ENCODE results near the gene KCNC3.
A peak's percentile ranks its signal among the peaks of the same experiment; 100 is the strongest.

DNA sequence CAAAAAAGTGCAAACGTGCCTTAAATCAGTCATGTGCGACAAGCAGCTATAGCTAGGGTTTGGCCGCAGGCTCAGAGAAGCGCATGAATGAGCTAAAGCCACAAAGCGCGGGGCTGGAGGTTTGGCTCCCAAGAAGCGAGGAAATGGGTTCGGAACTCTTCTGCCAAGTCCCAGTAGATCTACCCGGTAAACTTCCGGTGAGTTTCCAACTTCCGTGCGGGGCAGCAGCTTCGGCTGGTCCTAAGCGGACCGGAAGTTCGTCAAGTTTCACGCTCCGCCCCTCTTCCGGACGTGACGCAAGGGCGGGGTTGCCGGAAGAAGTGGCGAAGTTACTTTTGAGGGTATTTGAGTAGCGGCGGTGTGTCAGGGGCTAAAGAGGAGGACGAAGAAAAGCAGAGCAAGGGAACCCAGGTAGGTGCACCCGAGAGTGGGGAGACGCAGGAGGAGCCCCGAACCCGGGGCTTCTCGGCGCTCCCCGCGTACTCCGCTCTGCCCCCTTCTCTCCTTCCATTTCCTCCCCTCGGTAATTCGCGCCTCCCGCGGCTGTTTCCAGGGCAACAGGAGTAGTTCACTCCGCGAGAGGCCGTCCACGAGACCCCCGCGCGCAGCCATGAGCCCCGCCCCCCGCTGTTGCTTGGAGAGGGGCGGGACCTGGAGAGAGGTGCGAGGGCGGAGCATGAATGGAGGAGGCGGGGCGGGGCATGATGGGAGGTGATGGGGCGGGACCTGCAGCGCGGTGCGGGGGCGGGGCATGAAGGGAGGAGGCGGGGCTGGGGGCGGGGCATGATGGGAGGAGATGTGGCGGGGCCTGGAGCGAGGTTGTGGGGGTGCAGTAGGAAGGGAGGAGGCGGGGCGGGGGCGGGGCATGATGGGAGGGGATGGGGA, 47.2 kb upstream of the KCNC3 start, which contains the start of gene NR1H2:
- TF ChIP-seq, protein P1, sequence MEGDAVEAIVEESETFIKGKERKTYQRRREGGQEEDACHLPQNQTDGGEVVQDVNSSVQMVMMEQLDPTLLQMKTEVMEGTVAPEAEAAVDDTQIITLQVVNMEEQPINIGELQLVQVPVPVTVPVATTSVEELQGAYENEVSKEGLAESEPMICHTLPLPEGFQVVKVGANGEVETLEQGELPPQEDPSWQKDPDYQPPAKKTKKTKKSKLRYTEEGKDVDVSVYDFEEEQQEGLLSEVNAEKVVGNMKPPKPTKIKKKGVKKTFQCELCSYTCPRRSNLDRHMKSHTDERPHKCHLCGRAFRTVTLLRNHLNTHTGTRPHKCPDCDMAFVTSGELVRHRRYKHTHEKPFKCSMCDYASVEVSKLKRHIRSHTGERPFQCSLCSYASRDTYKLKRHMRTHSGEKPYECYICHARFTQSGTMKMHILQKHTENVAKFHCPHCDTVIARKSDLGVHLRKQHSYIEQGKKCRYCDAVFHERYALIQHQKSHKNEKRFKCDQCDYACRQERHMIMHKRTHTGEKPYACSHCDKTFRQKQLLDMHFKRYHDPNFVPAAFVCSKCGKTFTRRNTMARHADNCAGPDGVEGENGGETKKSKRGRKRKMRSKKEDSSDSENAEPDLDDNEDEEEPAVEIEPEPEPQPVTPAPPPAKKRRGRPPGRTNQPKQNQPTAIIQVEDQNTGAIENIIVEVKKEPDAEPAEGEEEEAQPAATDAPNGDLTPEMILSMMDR (IDR thresholded peaks at IDR 0.05): no peak
- TF ChIP-seq POLR2A (IDR thresholded peaks at IDR 0.05): peak; percentile 64 to 65

Data from adrenal gland (tissue), 5 donors.